T-helper 2 cell treated with Interferon-gamma antibody and Interleukin-4, amounts not matched to agents 5 μg/mL and 100 μg/mL, for 36 hours (primary cell): ENCODE measurements around the gene PTPRD.

Experiments used
- DNase-seq: peaks from one replicate; pipeline ENCODE4 v3.0.0; 2021; ENCODE audit warnings: low spot score
- H3K27ac Mint-ChIP-seq: one replicate; pipeline ENCODE4 v1.8.0; 2021; ENCODE audit warnings: mild to moderate bottlenecking, mixed read lengths
- H3K27me3 Mint-ChIP-seq: one replicate; pipeline ENCODE4 v1.8.0; 2021; ENCODE audit warnings: low read depth, mixed read lengths
- H3K36me3 Mint-ChIP-seq: one replicate; pipeline ENCODE4 v1.8.0; 2021; ENCODE audit warnings: low read depth, mixed read lengths
- H3K4me1 Mint-ChIP-seq: one replicate; pipeline ENCODE4 v1.8.0; 2021; ENCODE audit warnings: low read depth, mixed read lengths
- H3K4me3 Mint-ChIP-seq: one replicate; pipeline ENCODE4 v1.8.0; 2022; ENCODE audit warnings: mild to moderate bottlenecking, moderate library complexity, mixed read lengths
- H3K9me3 Mint-ChIP-seq: one replicate; pipeline ENCODE4 v1.8.0; 2021; ENCODE audit warnings: mixed read lengths

Gene PTPRD

DNA sequence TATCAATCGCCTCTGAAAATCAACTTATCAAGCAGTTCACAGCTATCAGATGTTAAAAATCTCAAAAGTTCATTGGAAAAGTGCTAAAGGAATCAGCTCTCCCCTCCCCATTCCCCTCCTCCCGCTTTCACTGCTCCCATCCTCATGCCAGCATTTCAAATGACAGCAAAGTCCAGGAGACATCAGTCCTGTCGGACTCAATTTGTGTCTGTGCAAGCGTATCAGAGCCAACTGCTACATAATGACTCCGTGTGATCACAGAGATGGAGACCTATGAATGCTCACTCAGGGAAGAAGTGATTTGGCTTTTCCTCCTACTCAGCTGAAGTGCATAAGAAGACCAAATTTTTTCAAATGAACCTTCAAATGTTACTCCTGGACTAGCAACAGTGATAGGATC lies 1876.0 kb downstream of the PTPRD start:
- H3K27ac Mint-ChIP-seq, result no peak overlapping the region
- H3K27me3 Mint-ChIP-seq, result no peaks in the 10 kb centered on the region
- no peaks in the 10 kb centered on the region for H3K4me1 Mint-ChIP-seq

DNA sequence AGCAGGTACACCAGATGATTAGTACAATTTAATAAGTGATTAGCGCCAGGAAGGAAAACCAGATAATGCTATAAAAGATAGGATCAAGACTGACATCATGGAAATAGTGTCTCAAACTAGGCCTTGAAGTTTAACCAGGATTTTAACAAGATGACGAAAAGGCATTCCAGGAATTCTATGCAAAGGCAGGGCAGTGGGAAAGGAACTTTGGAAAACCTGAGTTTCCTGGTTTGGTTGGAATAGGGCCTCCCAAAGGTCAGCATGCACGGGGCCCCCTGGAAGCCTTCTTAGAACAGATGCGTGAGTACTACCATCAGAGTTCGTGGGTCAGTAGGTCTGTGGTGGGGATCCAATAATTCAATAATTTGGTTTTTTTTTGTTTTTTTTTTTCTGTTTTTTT lies 1878.0 kb downstream of the PTPRD start:
- H3K4me1 Mint-ChIP-seq, result no peaks in the 10 kb centered on the region

More for the DNA sequence above, 1876.0 kb downstream of the PTPRD start:
- Mint-ChIP-seq H3K9me3 (no peaks in the 10 kb centered on the region), H3K36me3 (no peaks in the 10 kb centered on the region), H3K4me3 (no peak overlapping the region)
- no peak for DNase-seq

GRCh38 chr9:8733131-8733954 lies 1879.5 kb downstream of the PTPRD start:
- no peak for DNase-seq
- Mint-ChIP-seq H3K4me1 (no peaks in the 10 kb centered on the region), H3K27ac (no peak overlapping the region), H3K9me3 (no peaks in the 10 kb centered on the region), H3K4me3 (no peak overlapping the region), H3K36me3 (no peaks in the 10 kb centered on the region), H3K27me3 (peaks cover 7% of the 10 kb centered on the region)

More for the DNA sequence above, 1878.0 kb downstream of the PTPRD start:
- H3K27me3 Mint-ChIP-seq, result peaks cover 7% of the 10 kb centered on the region
- H3K36me3 Mint-ChIP-seq, result no peaks in the 10 kb centered on the region
- H3K9me3 Mint-ChIP-seq, result no peaks in the 10 kb centered on the region
- H3K4me3 Mint-ChIP-seq, result no peak overlapping the region
- H3K27ac Mint-ChIP-seq, result no peak overlapping the region
- DNase-seq, result no peak

- Mint-ChIP-seq H3K4me1 (no peaks in the 10 kb centered on the region), H3K4me3 (no peak overlapping the region), H3K36me3 (no peaks in the 10 kb centered on the region), H3K27me3 (peaks cover 7% of the 10 kb centered on the region), H3K9me3 (no peaks in the 10 kb centered on the region), H3K27ac (no peak overlapping the region)
- DNase-seq, result no peak
These were observed 1880.3 kb downstream of the PTPRD start for GRCh38 chr9:8732367-8733075.

- Mint-ChIP-seq H3K4me1 (no peaks in the 10 kb centered on the region), H3K36me3 (no peaks in the 10 kb centered on the region), H3K27ac (no peak overlapping the region), H3K4me3 (no peak overlapping the region), H3K27me3 (peaks cover 7% of the 10 kb centered on the region), H3K9me3 (no peaks in the 10 kb centered on the region)
- no peak for DNase-seq
These were observed 1882.2 kb downstream of the PTPRD start for GRCh38 chr9:8730618-8731017.

DNA sequence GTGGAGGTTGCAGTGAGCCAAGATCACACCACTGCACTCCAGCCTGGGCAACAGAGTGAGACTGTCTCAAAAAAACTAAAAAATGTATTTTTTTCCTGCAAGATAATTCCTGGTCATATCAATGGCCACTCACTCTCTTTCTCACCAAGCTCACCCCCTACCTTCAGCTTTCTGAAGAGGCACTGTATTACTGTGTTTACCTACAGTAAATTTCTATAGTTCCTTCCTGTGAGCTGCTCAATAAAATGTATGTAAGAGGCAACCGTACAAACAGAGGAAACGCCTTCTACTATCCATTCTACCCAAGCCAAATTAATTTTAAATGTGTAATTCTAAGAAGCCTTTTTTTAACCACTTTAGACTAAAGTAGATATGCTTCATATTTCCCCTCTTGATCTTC lies 1883.9 kb downstream of the PTPRD start:
- Mint-ChIP-seq H3K36me3 (no peaks in the 10 kb centered on the region), H3K4me3 (no peak overlapping the region), H3K4me1 (no peaks in the 10 kb centered on the region), H3K9me3 (no peaks in the 10 kb centered on the region), H3K27ac (no peak overlapping the region), H3K27me3 (peaks cover 7% of the 10 kb centered on the region)
- no peak for DNase-seq

DNA sequence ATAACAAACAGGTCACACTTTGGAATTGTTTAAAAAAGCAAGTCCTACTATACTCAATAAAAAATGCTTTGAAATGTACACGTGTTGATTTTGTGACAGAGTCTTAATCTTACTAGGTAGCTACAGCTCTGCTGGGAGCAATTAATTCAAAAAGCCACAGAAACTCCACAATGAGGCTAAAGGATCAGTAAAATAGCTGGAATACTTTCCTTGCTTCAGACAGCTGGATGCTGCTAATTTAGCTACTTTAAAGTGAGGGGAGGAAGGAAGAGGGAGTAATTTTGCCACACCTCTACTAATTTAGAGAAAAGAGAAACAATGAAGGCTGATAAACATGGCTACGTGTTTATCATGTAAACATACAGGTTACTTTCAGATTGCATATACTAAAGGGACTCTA lies 1885.6 kb downstream of the PTPRD start:
- Mint-ChIP-seq H3K9me3 (no peaks in the 10 kb centered on the region), H3K27ac (no peak overlapping the region), H3K27me3 (peaks cover 7% of the 10 kb centered on the region), H3K36me3 (no peaks in the 10 kb centered on the region), H3K4me1 (no peaks in the 10 kb centered on the region), H3K4me3 (no peak overlapping the region)
- no peak for DNase-seq

DNA sequence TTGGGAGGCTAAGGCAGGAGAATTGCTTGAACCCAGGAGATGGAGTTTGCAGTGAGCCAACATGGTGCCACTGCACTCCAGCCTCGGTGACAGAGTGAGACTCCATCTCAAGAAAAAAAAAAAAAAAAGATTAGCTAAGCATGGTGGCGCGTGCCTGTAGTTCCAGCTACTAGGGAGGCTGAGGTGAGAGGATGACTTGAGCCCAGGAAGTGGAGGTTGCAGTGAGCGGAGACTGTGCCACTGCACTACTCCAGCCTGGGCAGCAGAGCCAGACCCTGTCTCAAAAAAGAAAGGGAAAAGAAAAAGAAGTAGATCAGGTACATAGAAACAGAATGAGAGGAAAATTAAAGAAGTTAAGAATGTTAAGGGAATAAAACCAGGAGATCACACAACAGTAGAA lies 1886.1 kb downstream of the PTPRD start:
- H3K4me3 Mint-ChIP-seq, result no peak overlapping the region
- H3K4me1 Mint-ChIP-seq, result no peaks in the 10 kb centered on the region
- peaks cover 6% of the 10 kb centered on the region for H3K27me3 Mint-ChIP-seq
- DNase-seq, result no peak
- H3K36me3 Mint-ChIP-seq, result no peaks in the 10 kb centered on the region
- no peak overlapping the region for H3K27ac Mint-ChIP-seq
- no peaks in the 10 kb centered on the region for H3K9me3 Mint-ChIP-seq

- H3K9me3 Mint-ChIP-seq, result no peaks in the 10 kb centered on the region
- no peak overlapping the region for H3K4me3 Mint-ChIP-seq
- H3K27ac Mint-ChIP-seq, result no peak overlapping the region
- no peaks in the 10 kb centered on the region for H3K4me1 Mint-ChIP-seq
- peaks cover under 1% of the 10 kb centered on the region for H3K27me3 Mint-ChIP-seq
- H3K36me3 Mint-ChIP-seq, result no peaks in the 10 kb centered on the region
- no peak for DNase-seq
These were observed 1887.2 kb downstream of the PTPRD start for GRCh38 chr9:8725635-8726034.

- Mint-ChIP-seq H3K4me1 (peaks cover 8% of the 10 kb centered on the region), H3K36me3 (no peaks in the 10 kb centered on the region), H3K27ac (no peak overlapping the region), H3K9me3 (no peaks in the 10 kb centered on the region), H3K4me3 (no peak overlapping the region), H3K27me3 (no peaks in the 10 kb centered on the region)
- DNase-seq, result no peak
These were observed 1888.4 kb downstream of the PTPRD start for GRCh38 chr9:8724284-8725018.

GRCh38 chr9:8723195-8723594 lies 1889.6 kb downstream of the PTPRD start:
- Mint-ChIP-seq H3K27ac (no peak overlapping the region), H3K9me3 (no peaks in the 10 kb centered on the region), H3K4me3 (no peak overlapping the region), H3K36me3 (no peaks in the 10 kb centered on the region), H3K27me3 (no peaks in the 10 kb centered on the region), H3K4me1 (peaks cover 8% of the 10 kb centered on the region)
- no peak for DNase-seq

GRCh38 chr9:8719833-8720486 lies 1892.8 kb downstream of the PTPRD start:
- Mint-ChIP-seq H3K9me3 (no peaks in the 10 kb centered on the region), H3K36me3 (no peaks in the 10 kb centered on the region), H3K4me3 (no peak overlapping the region), H3K27me3 (no peaks in the 10 kb centered on the region), H3K4me1 (peaks cover 8% of the 10 kb centered on the region), H3K27ac (no peak overlapping the region)
- DNase-seq, result no peak

- H3K4me1 Mint-ChIP-seq, result peaks cover 8% of the 10 kb centered on the region
- no peak overlapping the region for H3K27ac Mint-ChIP-seq
- H3K36me3 Mint-ChIP-seq, result no peaks in the 10 kb centered on the region
- H3K4me3 Mint-ChIP-seq, result no peak overlapping the region
- no peak for DNase-seq
- no peaks in the 10 kb centered on the region for H3K27me3 Mint-ChIP-seq
- no peaks in the 10 kb centered on the region for H3K9me3 Mint-ChIP-seq
These were observed 1894.6 kb downstream of the PTPRD start for GRCh38 chr9:8718121-8718725.
